ENCODE data around the gene ZCCHC2. TPM values are rescaled to one million over a fixed set of nuclear protein-coding genes. Genes with fewer than 3 reads are reported as not detected.

Gene ZCCHC2
- total and polyA plus RNA-seq, 2 of the 13 experiments (the other 11 are each of a cell fraction or from before 2014, with no cell fraction given): 62.5 to 76.1 TPM

- TF ChIP-seq ZFP91 (CRISPR knock-in tag; IDR thresholded peaks at IDR 0.05; ENCODE audit: borderline replicate concordance) (peak; percentile 94), TCF7 (IDR thresholded peaks at IDR 0.05; ENCODE audit: low read depth) (peak; percentile 39; the same call in 1 of the 2 replicates), IKZF5 (CRISPR knock-in tag; IDR thresholded peaks at IDR 0.05) (no peak), ATF7 (IDR thresholded peaks at IDR 0.05) (no peak), ATF7 (CRISPR knock-in tag; IDR thresholded peaks at IDR 0.05) (peak; percentile 59; the same call in 1 of the 2 replicates), ZNF629 (CRISPR knock-in tag; conservative IDR thresholded peaks at IDR 0.05) (0 out of 2 replicates have a peak, but pooled peaks have one; percentile 11), ZNF605 (CRISPR knock-in tag; IDR thresholded peaks at IDR 0.05) (no peak), PAX8 (CRISPR knock-in tag; IDR thresholded peaks at IDR 0.05; ENCODE audit: borderline replicate concordance) (0 out of 2 replicates have a peak, but pooled peaks have one; percentile 55), ZFX (CRISPR knock-in tag; IDR thresholded peaks at IDR 0.05; ENCODE audit: low read depth) (peak; percentile 72), KAT8 (CRISPR knock-in tag; IDR thresholded peaks at IDR 0.05) (peak; percentile 66), GFI1 (CRISPR knock-in tag; IDR thresholded peaks at IDR 0.05; ENCODE audit: borderline replicate concordance) (peak; percentile 77; the same call in 1 of the 2 replicates), MEIS2 (CRISPR knock-in tag; IDR thresholded peaks at IDR 0.05) (peak; percentile 99), TBP (CRISPR knock-in tag; IDR thresholded peaks at IDR 0.05) (no peak), PAF1 (CRISPR knock-in tag; IDR thresholded peaks at IDR 0.05) (peak; percentile 90), SMAD3 (CRISPR knock-in tag; IDR thresholded peaks at IDR 0.05) (peak; percentile 42; the same call in 1 of the 2 replicates), HMGXB4 (CRISPR knock-in tag; IDR thresholded peaks at IDR 0.05; ENCODE audit: borderline replicate concordance in 1 of 2, low read depth in 1 of 2) (peak; percentile 20 to 78; a peak in 3 of 4 replicates), SMAD1 (CRISPR knock-in tag; IDR thresholded peaks at IDR 0.05; ENCODE audit: borderline replicate concordance, low read depth) (peak; percentile 74; the same call in 1 of the 2 replicates), ZMYM4 (CRISPR knock-in tag; IDR thresholded peaks at IDR 0.05) (peak; percentile 93), KDM3A (CRISPR knock-in tag; IDR thresholded peaks at IDR 0.05; ENCODE audit: low read depth) (no peak), ZXDC (CRISPR knock-in tag; IDR thresholded peaks at IDR 0.05) (peak; percentile 91; the same call in 1 of the 2 replicates), FOXK2 (IDR thresholded peaks at IDR 0.05) (no peak), HOXA3 (CRISPR knock-in tag; IDR thresholded peaks at IDR 0.05) (peak; percentile 98), ATF1 (CRISPR knock-in tag; IDR thresholded peaks at IDR 0.05) (no peak)
Observed at GRCh38 chr18:62526098-62527025, 3.5 kb downstream of the ZCCHC2 start (continued).
